Chondrocyte (in vitro differentiated cells): ENCODE measurements around the gene FTMT. TPM values are rescaled to one million over a fixed set of nuclear protein-coding genes. Genes with fewer than 3 reads are reported as not detected.

Source experiments
- DNase-seq: peaks from one replicate; pipeline ENCODE4 v3.0.0; 2021; ENCODE audit warnings: mixed read lengths, low spot score
- H3K27ac Mint-ChIP-seq: one replicate; pipeline ENCODE4 v1.8.0; 2021; ENCODE audit warnings: mild to moderate bottlenecking, moderate library complexity, mixed read lengths; ENCODE audit not compliant: unreplicated experiment
- H3K27me3 Mint-ChIP-seq: 2 replicates; pipeline ENCODE4 v1.8.0; 2021; ENCODE audit warnings: low read depth, mixed read lengths
- H3K36me3 Mint-ChIP-seq: 2 replicates; pipeline ENCODE4 v1.8.0; 2021; ENCODE audit warnings: low read depth, mixed read lengths
- H3K4me1 Mint-ChIP-seq: 2 replicates; pipeline ENCODE4 v1.8.0; 2021; ENCODE audit warnings: low read depth, mild to moderate bottlenecking, mixed read lengths
- H3K4me3 Mint-ChIP-seq: one replicate; pipeline ENCODE4 v1.8.0; 2021; ENCODE audit warnings: mild to moderate bottlenecking, moderate library complexity, mixed read lengths; ENCODE audit not compliant: unreplicated experiment
- H3K9me3 Mint-ChIP-seq: 2 replicates; pipeline ENCODE4 v1.8.0; 2021; ENCODE audit warnings: low read depth, mixed read lengths
- total RNA-seq: library from RNA; stranded (reverse); gene quantifications from 3 replicates; pipeline ENCODE4 v1.2.1, GENCODE V29; 2021
- TF ChIP-seq, protein P1 (sequence below): fragments of 200-600 bp; sonication (generic); IDR thresholded peaks from 2 replicates; pipeline ENCODE4 v1.5.0; 2021; ENCODE audit warnings: antibody characterized with exemption, mild to moderate bottlenecking, moderate library complexity

Gene FTMT
- total RNA-seq, 1 donor from 2014 or later, result not detected

- Mint-ChIP-seq H3K27ac (no peak overlapping the region), H3K4me1 (no peaks in the 10 kb centered on the region), H3K27me3 (peaks cover 20% of the 10 kb centered on the region), H3K9me3 (peaks cover 3% of the 10 kb centered on the region), H3K36me3 (no peaks in the 10 kb centered on the region), H3K4me3 (no peak overlapping the region)
- TF ChIP-seq, protein P1, sequence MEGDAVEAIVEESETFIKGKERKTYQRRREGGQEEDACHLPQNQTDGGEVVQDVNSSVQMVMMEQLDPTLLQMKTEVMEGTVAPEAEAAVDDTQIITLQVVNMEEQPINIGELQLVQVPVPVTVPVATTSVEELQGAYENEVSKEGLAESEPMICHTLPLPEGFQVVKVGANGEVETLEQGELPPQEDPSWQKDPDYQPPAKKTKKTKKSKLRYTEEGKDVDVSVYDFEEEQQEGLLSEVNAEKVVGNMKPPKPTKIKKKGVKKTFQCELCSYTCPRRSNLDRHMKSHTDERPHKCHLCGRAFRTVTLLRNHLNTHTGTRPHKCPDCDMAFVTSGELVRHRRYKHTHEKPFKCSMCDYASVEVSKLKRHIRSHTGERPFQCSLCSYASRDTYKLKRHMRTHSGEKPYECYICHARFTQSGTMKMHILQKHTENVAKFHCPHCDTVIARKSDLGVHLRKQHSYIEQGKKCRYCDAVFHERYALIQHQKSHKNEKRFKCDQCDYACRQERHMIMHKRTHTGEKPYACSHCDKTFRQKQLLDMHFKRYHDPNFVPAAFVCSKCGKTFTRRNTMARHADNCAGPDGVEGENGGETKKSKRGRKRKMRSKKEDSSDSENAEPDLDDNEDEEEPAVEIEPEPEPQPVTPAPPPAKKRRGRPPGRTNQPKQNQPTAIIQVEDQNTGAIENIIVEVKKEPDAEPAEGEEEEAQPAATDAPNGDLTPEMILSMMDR, result no peak
- DNase-seq, result no peak
Observed at GRCh38 chr5:121833617-121834016, 18.1 kb upstream of the FTMT start.

DNA sequence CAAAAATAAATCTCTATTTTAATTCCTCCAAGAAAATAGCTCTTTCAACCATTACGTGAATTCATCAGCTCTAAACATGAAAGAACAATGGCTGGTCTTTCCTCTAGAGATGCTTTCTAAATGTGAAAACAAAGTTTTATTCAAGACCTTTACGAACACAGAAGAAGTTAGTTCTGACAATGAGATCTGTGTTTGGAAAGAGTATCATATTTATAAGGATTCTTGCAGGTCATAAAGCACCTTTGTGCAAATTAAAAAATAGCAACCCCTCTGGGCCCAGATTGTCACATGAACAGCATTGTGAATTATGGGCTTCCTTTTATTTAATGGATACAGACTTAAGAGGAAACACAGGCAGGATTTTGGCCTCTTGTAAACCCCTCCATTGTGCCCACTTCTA is 17.7 kb upstream of the FTMT start:
- H3K9me3 Mint-ChIP-seq, result peaks cover 3% of the 10 kb centered on the region

GRCh38 chr5:121841892-121842291 is 9.8 kb upstream of the FTMT start:
- Mint-ChIP-seq H3K27ac (no peak overlapping the region), H3K36me3 (no peaks in the 10 kb centered on the region), H3K9me3 (no peaks in the 10 kb centered on the region), H3K4me1 (no peaks in the 10 kb centered on the region), H3K27me3 (peaks cover 14% of the 10 kb centered on the region), H3K4me3 (no peak overlapping the region)
- DNase-seq, result no peak
- TF ChIP-seq, protein P1, result no peak

More for the DNA sequence above, 17.7 kb upstream of the FTMT start:
- TF ChIP-seq, protein P1, result no peak
- Mint-ChIP-seq H3K27me3 (peaks cover 23% of the 10 kb centered on the region), H3K4me1 (no peaks in the 10 kb centered on the region), H3K36me3 (no peaks in the 10 kb centered on the region), H3K4me3 (no peak overlapping the region), H3K27ac (no peak overlapping the region)
- DNase-seq, result no peak

- no peak for DNase-seq
- no peaks in the 10 kb centered on the region for H3K4me1 Mint-ChIP-seq
- H3K9me3 Mint-ChIP-seq, result peaks cover 9% of the 10 kb centered on the region
- H3K36me3 Mint-ChIP-seq, result peaks cover 2% of the 10 kb centered on the region
- no peak overlapping the region for H3K4me3 Mint-ChIP-seq
- peaks cover 5% of the 10 kb centered on the region for H3K27me3 Mint-ChIP-seq
- H3K27ac Mint-ChIP-seq, result no peak overlapping the region
- TF ChIP-seq, protein P1, result no peak
Observed at GRCh38 chr5:121850272-121850671, 1.4 kb upstream of the FTMT start.

DNA sequence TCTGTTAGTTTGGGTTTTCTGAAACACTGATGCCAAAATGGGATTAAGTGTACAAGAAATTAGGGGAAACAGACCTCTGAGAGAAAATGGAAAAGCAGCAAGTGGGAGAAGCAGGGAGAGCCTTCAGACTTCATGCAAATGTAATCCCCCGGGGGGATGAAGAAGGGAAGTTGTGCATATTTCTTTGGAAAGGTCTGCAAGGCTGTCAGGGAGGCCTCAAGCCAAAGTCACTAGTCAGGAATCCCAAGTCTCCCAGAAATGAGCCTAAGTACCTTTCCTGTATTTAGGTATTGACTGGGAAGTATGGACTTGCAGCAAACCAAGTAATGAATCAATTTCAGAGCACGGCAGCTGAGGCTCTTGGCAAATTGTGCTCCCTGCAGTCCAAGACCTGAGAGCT is 2.2 kb downstream of the FTMT start:
- Mint-ChIP-seq H3K27me3 (peaks cover 6% of the 10 kb centered on the region), H3K27ac (no peak overlapping the region), H3K4me3 (no peak overlapping the region), H3K4me1 (no peaks in the 10 kb centered on the region), H3K9me3 (peaks cover 9% of the 10 kb centered on the region), H3K36me3 (peaks cover 2% of the 10 kb centered on the region)
- TF ChIP-seq, protein P1, result no peak
- no peak for DNase-seq
